ENCODE measurements around the gene TTC39A. TPM values are rescaled to one million over a fixed set of nuclear protein-coding genes. Genes with fewer than 3 reads are reported as not detected.
A peak's percentile ranks its signal among the peaks of the same experiment; 100 is the strongest.

Gene TTC39A
- total RNA-seq, 1 experiment from 2014 or later = not detected

GRCh38 chr1:51308636-51309035 lies 21.7 kb downstream of the TTC39A start:
- Histone ChIP-seq H2AFZ (ENCODE audit: low read length) (no peak overlapping the region), H3K9me3 (ENCODE audit: low read length) (no peaks in the 10 kb centered on the region), H3K9ac (ENCODE audit: low read length) (no peak overlapping the region)

DNA sequence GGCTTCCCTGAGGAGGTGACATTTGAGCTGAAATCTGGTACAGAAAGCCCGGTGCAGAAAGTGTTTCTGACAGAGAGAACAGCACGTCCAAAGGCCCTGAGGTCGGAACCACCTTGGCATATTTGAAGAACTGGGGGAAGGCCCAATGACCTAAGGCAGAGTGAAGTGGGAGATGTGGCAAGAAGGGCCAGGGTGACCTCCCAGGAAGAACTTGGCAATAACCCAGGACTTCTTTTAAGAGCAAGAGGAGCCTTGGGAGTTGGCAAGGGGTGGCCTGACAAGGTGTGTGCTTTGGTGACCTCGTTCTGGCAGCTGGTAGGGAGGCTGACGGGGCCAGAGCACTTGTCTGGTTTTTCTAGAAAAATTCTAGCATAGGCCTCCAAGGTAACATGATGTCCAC lies 23.4 kb downstream of the TTC39A start:
- H3K4me3 ChIP-seq (ENCODE audit: low read length) = no peak overlapping the region
- peaks cover 9% of the 10 kb centered on the region for H3K4me1 ChIP-seq (ENCODE audit: low read length)
- H2AFZ ChIP-seq (ENCODE audit: low read length) = no peak overlapping the region
- no peak for DNase-seq
- no peak overlapping the region for H3K9ac ChIP-seq (ENCODE audit: low read length)
- H3K4me2 ChIP-seq (ENCODE audit: low read depth, low read length, poor library complexity, severe bottlenecking) = no peak overlapping the region
- H3K79me2 ChIP-seq (ENCODE audit: low read length) = no peaks in the 10 kb centered on the region
- H3K27ac ChIP-seq (ENCODE audit: low read length) = no peak overlapping the region
- no peaks in the 10 kb centered on the region for H4K20me1 ChIP-seq (ENCODE audit: insufficient read depth, low read depth, low read length)
- no peaks in the 10 kb centered on the region for H3K36me3 ChIP-seq (ENCODE audit: insufficient read depth, low read length)
- H3K9me3 ChIP-seq (ENCODE audit: low read length) = no peaks in the 10 kb centered on the region
- H3K27me3 ChIP-seq (ENCODE audit: low read length) = no peaks in the 10 kb centered on the region
- no peaks in the 10 kb centered on the region for H3K9me2 ChIP-seq (replicated peaks; ENCODE audit: insufficient read depth, low read length)

More at GRCh38 chr1:51308636-51309035, 21.7 kb downstream of the TTC39A start:
- Histone ChIP-seq H3K4me3 (ENCODE audit: low read length) (no peak overlapping the region), H3K4me1 (ENCODE audit: low read length) (peaks cover 8% of the 10 kb centered on the region), H3K27me3 (ENCODE audit: low read length) (no peaks in the 10 kb centered on the region), H3K27ac (ENCODE audit: low read length) (no peak overlapping the region), H3K79me2 (ENCODE audit: low read length) (no peaks in the 10 kb centered on the region), H3K9me2 (replicated peaks; ENCODE audit: insufficient read depth, low read length) (no peaks in the 10 kb centered on the region), H3K36me3 (ENCODE audit: insufficient read depth, low read length) (no peaks in the 10 kb centered on the region), H3K4me2 (ENCODE audit: low read depth, low read length, poor library complexity, severe bottlenecking) (no peak overlapping the region), H4K20me1 (ENCODE audit: insufficient read depth, low read depth, low read length) (no peaks in the 10 kb centered on the region)
- DNase-seq = no peak

- no peaks in the 10 kb centered on the region for H4K20me1 ChIP-seq (ENCODE audit: insufficient read depth, low read depth, low read length)
- no peak for DNase-seq
- no peak overlapping the region for H3K4me3 ChIP-seq (ENCODE audit: low read length)
- no peak overlapping the region for H3K27ac ChIP-seq (ENCODE audit: low read length)
- no peaks in the 10 kb centered on the region for H3K27me3 ChIP-seq (ENCODE audit: low read length)
- no peak overlapping the region for H3K4me2 ChIP-seq (ENCODE audit: low read depth, low read length, poor library complexity, severe bottlenecking)
- no peak overlapping the region for H2AFZ ChIP-seq (ENCODE audit: low read length)
- H3K79me2 ChIP-seq (ENCODE audit: low read length) = no peaks in the 10 kb centered on the region
- peaks cover 3% of the 10 kb centered on the region; the same call in 1 of the 2 replicates for H3K4me1 ChIP-seq (ENCODE audit: low read length)
- H3K9me3 ChIP-seq (ENCODE audit: low read length) = no peaks in the 10 kb centered on the region
- H3K9ac ChIP-seq (ENCODE audit: low read length) = no peak overlapping the region
- no peaks in the 10 kb centered on the region for H3K36me3 ChIP-seq (ENCODE audit: insufficient read depth, low read length)
- H3K9me2 ChIP-seq (replicated peaks; ENCODE audit: insufficient read depth, low read length) = no peaks in the 10 kb centered on the region
Observed at GRCh38 chr1:51305371-51305823, 25.0 kb downstream of the TTC39A start.

GRCh38 chr1:51304360-51304759 lies 26.0 kb downstream of the TTC39A start:
- no peak for DNase-seq
- peaks cover 3% of the 10 kb centered on the region; the same call in 1 of the 2 replicates for H3K4me1 ChIP-seq (ENCODE audit: low read length)
- no peaks in the 10 kb centered on the region for H3K36me3 ChIP-seq (ENCODE audit: insufficient read depth, low read length)
- no peak overlapping the region for H3K27ac ChIP-seq (ENCODE audit: low read length)
- H4K20me1 ChIP-seq (ENCODE audit: insufficient read depth, low read depth, low read length) = no peaks in the 10 kb centered on the region
- no peaks in the 10 kb centered on the region for H3K79me2 ChIP-seq (ENCODE audit: low read length)
- H3K9ac ChIP-seq (ENCODE audit: low read length) = no peak overlapping the region
- no peaks in the 10 kb centered on the region for H3K9me3 ChIP-seq (ENCODE audit: low read length)
- H3K4me2 ChIP-seq (ENCODE audit: low read depth, low read length, poor library complexity, severe bottlenecking) = no peak overlapping the region
- H3K27me3 ChIP-seq (ENCODE audit: low read length) = no peaks in the 10 kb centered on the region
- no peak overlapping the region for H2AFZ ChIP-seq (ENCODE audit: low read length)
- H3K9me2 ChIP-seq (replicated peaks; ENCODE audit: insufficient read depth, low read length) = no peaks in the 10 kb centered on the region
- H3K4me3 ChIP-seq (ENCODE audit: low read length) = no peak overlapping the region

GRCh38 chr1:51303751-51304251 lies 26.6 kb downstream of the TTC39A start:
- H3K9me3 ChIP-seq (ENCODE audit: low read length) = no peaks in the 10 kb centered on the region

DNA sequence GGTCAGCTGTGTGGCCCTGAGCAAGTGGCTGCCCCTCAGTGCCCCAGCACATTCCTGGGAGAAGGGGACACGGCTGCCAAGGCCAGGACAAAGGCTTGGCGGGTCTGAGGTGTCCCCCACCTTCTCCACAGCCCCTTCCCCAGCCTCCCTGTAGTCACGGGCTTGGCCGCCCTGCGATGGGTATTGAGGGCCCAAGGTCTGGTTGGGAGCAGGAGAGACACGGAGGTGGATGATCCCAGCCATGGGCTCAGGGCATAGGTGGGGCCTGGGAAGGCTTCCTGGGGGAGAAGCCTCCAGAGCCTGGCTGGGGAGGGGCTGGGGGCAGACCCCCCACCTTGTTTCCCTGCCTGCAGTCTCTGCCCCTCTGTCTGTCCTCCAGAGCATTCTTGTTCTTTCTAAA lies 27.0 kb downstream of the TTC39A start:
- no peak overlapping the region for H3K4me2 ChIP-seq (ENCODE audit: low read depth, low read length, poor library complexity, severe bottlenecking)
- DNase-seq = no peak
- no peaks in the 10 kb centered on the region for H4K20me1 ChIP-seq (ENCODE audit: insufficient read depth, low read depth, low read length)
- H3K4me3 ChIP-seq (ENCODE audit: low read length) = no peak overlapping the region
- no peaks in the 10 kb centered on the region for H3K27me3 ChIP-seq (ENCODE audit: low read length)
- peak overlapping the region; percentile 76; the same call in 1 of the 2 replicates for H2AFZ ChIP-seq (ENCODE audit: low read length)
- H3K4me1 ChIP-seq (ENCODE audit: low read length) = peaks cover 3% of the 10 kb centered on the region; the same call in 1 of the 2 replicates
- H3K9ac ChIP-seq (ENCODE audit: low read length) = no peak overlapping the region
- no peaks in the 10 kb centered on the region for H3K79me2 ChIP-seq (ENCODE audit: low read length)
- no peaks in the 10 kb centered on the region for H3K9me3 ChIP-seq (ENCODE audit: low read length)
- no peak overlapping the region for H3K27ac ChIP-seq (ENCODE audit: low read length)
- no peaks in the 10 kb centered on the region for H3K9me2 ChIP-seq (replicated peaks; ENCODE audit: insufficient read depth, low read length)
- no peaks in the 10 kb centered on the region for H3K36me3 ChIP-seq (ENCODE audit: insufficient read depth, low read length)

More at GRCh38 chr1:51303751-51304251, 26.6 kb downstream of the TTC39A start:
- H3K79me2 ChIP-seq (ENCODE audit: low read length) = no peaks in the 10 kb centered on the region
- peak overlapping the region; percentile 32 for H3K4me2 ChIP-seq (ENCODE audit: low read depth, low read length, poor library complexity, severe bottlenecking)
- H3K27ac ChIP-seq (ENCODE audit: low read length) = no peak overlapping the region
- peaks cover 3% of the 10 kb centered on the region; the same call in 1 of the 2 replicates for H3K4me1 ChIP-seq (ENCODE audit: low read length)
- H2AFZ ChIP-seq (ENCODE audit: low read length) = peak overlapping the region; percentile 76; the same call in 1 of the 2 replicates
- H3K9ac ChIP-seq (ENCODE audit: low read length) = no peak overlapping the region
- no peaks in the 10 kb centered on the region for H3K9me2 ChIP-seq (replicated peaks; ENCODE audit: insufficient read depth, low read length)
- no peaks in the 10 kb centered on the region for H3K27me3 ChIP-seq (ENCODE audit: low read length)
- H3K36me3 ChIP-seq (ENCODE audit: insufficient read depth, low read length) = no peaks in the 10 kb centered on the region
- DNase-seq = no peak
- no peaks in the 10 kb centered on the region for H4K20me1 ChIP-seq (ENCODE audit: insufficient read depth, low read depth, low read length)
- no peak overlapping the region for H3K4me3 ChIP-seq (ENCODE audit: low read length)

DNA sequence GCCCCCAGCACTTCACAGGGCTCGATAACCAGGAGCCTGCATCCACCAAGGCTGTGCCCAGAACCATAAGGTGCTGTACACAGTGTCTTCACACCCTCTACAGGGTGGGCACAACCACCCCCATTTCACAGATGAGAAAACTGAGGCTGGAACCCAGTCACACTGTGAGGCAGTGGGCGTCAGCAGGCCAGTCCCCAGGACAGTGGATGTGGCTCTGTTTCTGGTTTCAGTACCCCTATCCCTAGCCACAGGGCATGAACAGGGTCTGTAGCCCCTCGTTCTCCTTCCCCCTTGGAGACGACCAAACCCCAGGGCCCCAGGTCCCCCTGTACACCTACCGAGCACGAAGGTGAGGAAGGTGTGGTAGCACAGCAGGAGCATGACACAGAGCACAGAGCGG lies 27.6 kb downstream of the TTC39A start:
- H3K4me1 ChIP-seq (ENCODE audit: low read length) = peaks cover 3% of the 10 kb centered on the region; the same call in 1 of the 2 replicates
- H3K9ac ChIP-seq (ENCODE audit: low read length) = no peak overlapping the region
- no peaks in the 10 kb centered on the region for H3K9me3 ChIP-seq (ENCODE audit: low read length)
- H3K27ac ChIP-seq (ENCODE audit: low read length) = no peak overlapping the region
- no peaks in the 10 kb centered on the region for H3K27me3 ChIP-seq (ENCODE audit: low read length)
- H2AFZ ChIP-seq (ENCODE audit: low read length) = no peak overlapping the region
- H3K4me3 ChIP-seq (ENCODE audit: low read length) = no peak overlapping the region
- no peaks in the 10 kb centered on the region for H3K79me2 ChIP-seq (ENCODE audit: low read length)
- no peaks in the 10 kb centered on the region for H3K9me2 ChIP-seq (replicated peaks; ENCODE audit: insufficient read depth, low read length)
- no peak overlapping the region for H3K4me2 ChIP-seq (ENCODE audit: low read depth, low read length, poor library complexity, severe bottlenecking)
- no peak for DNase-seq
- H3K36me3 ChIP-seq (ENCODE audit: insufficient read depth, low read length) = no peaks in the 10 kb centered on the region
- no peaks in the 10 kb centered on the region for H4K20me1 ChIP-seq (ENCODE audit: insufficient read depth, low read depth, low read length)

GRCh38 chr1:51302270-51302669 lies 28.1 kb downstream of the TTC39A start:
- no peak overlapping the region for H3K9ac ChIP-seq (ENCODE audit: low read length)
- H3K4me2 ChIP-seq (ENCODE audit: low read depth, low read length, poor library complexity, severe bottlenecking) = no peak overlapping the region
- H3K36me3 ChIP-seq (ENCODE audit: insufficient read depth, low read length) = no peaks in the 10 kb centered on the region
- no peaks in the 10 kb centered on the region for H3K9me3 ChIP-seq (ENCODE audit: low read length)
- H2AFZ ChIP-seq (ENCODE audit: low read length) = no peak overlapping the region
- no peaks in the 10 kb centered on the region for H4K20me1 ChIP-seq (ENCODE audit: insufficient read depth, low read depth, low read length)
- H3K79me2 ChIP-seq (ENCODE audit: low read length) = no peaks in the 10 kb centered on the region
- no peaks in the 10 kb centered on the region for H3K27me3 ChIP-seq (ENCODE audit: low read length)
- no peaks in the 10 kb centered on the region for H3K9me2 ChIP-seq (replicated peaks; ENCODE audit: insufficient read depth, low read length)
- no peak overlapping the region for H3K4me3 ChIP-seq (ENCODE audit: low read length)
- H3K27ac ChIP-seq (ENCODE audit: low read length) = no peak overlapping the region
- H3K4me1 ChIP-seq (ENCODE audit: low read length) = peaks cover 6% of the 10 kb centered on the region
- DNase-seq = no peak

Data from Karpas-422 (cell line).